ENCODE measurements around the gene CDIPT. TPM values are rescaled to one million over a fixed set of nuclear protein-coding genes. Genes with fewer than 3 reads are reported as not detected.

The CDIPT gene
- total RNA-seq, 4 donors from 2014 or later, result 35.5 to 71.8 (median 55.7) TPM

DNA sequence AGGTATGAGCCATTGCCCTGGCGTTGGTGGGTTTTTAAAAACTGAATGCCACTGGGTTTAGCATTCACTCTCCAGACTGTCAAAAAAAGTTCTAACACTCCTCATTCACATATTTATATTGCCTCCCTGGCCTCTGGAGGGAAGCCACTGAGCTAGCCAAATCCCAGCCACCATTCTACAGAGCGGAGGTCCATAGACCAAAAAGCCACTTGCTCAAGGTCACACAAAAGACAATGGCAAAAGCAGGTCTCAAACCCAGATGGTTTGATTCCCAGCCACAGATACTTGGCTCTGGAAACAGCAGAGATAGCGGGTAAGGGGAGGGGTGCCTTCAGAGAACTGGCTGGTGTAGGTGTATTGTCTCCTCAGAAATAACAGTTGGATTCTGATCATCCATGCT is 18.0 kb upstream of the CDIPT start:
- in situ Hi-C loops (cut with MboI; ENCODE audit: low sequenced_read_pairs in 4 of 4) (no loop called here), intact Hi-C loops (cut with DNase I; ENCODE audit: low total_unique reads) (no loop called here)
- DNase-seq (no peak), ATAC-seq (no peak)
- Histone ChIP-seq H3K36me3 (no peaks in the 10 kb centered on the region), H3K9me3 (no peaks in the 10 kb centered on the region), H3K4me1 (no peaks in the 10 kb centered on the region), H3K4me3 (no peak overlapping the region), H3K27me3 (peaks cover 22 to 39% (median 37%) of the 10 kb centered on the region in 3 donors), H3K27ac (no peak overlapping the region)
- TF ChIP-seq, protein P1, sequence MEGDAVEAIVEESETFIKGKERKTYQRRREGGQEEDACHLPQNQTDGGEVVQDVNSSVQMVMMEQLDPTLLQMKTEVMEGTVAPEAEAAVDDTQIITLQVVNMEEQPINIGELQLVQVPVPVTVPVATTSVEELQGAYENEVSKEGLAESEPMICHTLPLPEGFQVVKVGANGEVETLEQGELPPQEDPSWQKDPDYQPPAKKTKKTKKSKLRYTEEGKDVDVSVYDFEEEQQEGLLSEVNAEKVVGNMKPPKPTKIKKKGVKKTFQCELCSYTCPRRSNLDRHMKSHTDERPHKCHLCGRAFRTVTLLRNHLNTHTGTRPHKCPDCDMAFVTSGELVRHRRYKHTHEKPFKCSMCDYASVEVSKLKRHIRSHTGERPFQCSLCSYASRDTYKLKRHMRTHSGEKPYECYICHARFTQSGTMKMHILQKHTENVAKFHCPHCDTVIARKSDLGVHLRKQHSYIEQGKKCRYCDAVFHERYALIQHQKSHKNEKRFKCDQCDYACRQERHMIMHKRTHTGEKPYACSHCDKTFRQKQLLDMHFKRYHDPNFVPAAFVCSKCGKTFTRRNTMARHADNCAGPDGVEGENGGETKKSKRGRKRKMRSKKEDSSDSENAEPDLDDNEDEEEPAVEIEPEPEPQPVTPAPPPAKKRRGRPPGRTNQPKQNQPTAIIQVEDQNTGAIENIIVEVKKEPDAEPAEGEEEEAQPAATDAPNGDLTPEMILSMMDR (IDR thresholded peaks at IDR 0.05 in 4 of 5, conservative IDR thresholded peaks at IDR 0.05 in 1 of 5), result no peak
- no peak for TF ChIP-seq POLR2A (IDR thresholded peaks at IDR 0.05)

DNA sequence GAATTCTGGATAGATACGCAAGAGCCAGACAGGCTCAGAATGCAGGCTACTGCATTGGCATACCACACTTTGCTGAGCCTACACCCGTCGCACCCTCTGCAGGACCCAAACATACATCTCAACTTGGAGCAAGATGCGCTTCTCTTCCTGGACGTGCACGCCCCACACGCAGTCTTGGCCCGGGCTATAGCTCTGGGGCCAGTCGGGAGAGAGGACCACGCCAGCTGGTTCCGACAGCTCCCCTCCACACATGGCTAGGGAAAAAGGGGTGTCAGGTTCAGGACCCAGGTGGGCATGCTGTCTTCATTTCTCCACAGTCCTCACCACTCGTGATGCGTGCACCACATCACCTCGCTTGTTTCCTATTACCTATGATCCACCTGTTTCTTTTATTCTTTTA is 15.1 kb upstream of the CDIPT start:
- Histone ChIP-seq H3K27me3 (peaks cover 30 to 47% (median 39%) of the 10 kb centered on the region in 3 donors), H3K36me3 (no peaks in the 10 kb centered on the region), H3K4me1 (no peaks in the 10 kb centered on the region), H3K9me3 (no peaks in the 10 kb centered on the region), H3K4me3 (no peak overlapping the region), H3K27ac (no peak overlapping the region)
- TF ChIP-seq, protein P1 (IDR thresholded peaks at IDR 0.05 in 4 of 5, conservative IDR thresholded peaks at IDR 0.05 in 1 of 5), result no peak
- no peak for TF ChIP-seq POLR2A (IDR thresholded peaks at IDR 0.05)
- ATAC-seq (no peak), DNase-seq (no peak)
- in situ Hi-C loops (cut with MboI; ENCODE audit: low sequenced_read_pairs in 4 of 4), result no loop called here
- intact Hi-C loops (cut with DNase I; ENCODE audit: low total_unique reads), result no loop called here

GRCh38 chr16:29877266-29877961 is 14.4 kb upstream of the CDIPT start:
- H3K4me3 ChIP-seq, result no peak overlapping the region
- no peak for DNase-seq
- ATAC-seq, result no peak
- peaks cover 30 to 47% (median 39%) of the 10 kb centered on the region in 3 donors for H3K27me3 ChIP-seq
- in situ Hi-C loops (cut with MboI; ENCODE audit: low sequenced_read_pairs in 4 of 4), result no loop called here
- H3K4me1 ChIP-seq, result no peaks in the 10 kb centered on the region
- intact Hi-C loops (cut with DNase I; ENCODE audit: low total_unique reads), result no loop called here
- no peak for TF ChIP-seq POLR2A (IDR thresholded peaks at IDR 0.05)
- TF ChIP-seq, protein P1 (IDR thresholded peaks at IDR 0.05 in 4 of 5, conservative IDR thresholded peaks at IDR 0.05 in 1 of 5), result no peak
- no peaks in the 10 kb centered on the region for H3K9me3 ChIP-seq
- no peaks in the 10 kb centered on the region for H3K36me3 ChIP-seq
- H3K27ac ChIP-seq, result no peak overlapping the region

GRCh38 chr16:29876594-29877249 is 13.7 kb upstream of the CDIPT start:
- Histone ChIP-seq H3K36me3 (no peaks in the 10 kb centered on the region), H3K9me3 (no peaks in the 10 kb centered on the region), H3K4me3 (no peak overlapping the region), H3K27me3 (peaks cover 30 to 47% (median 39%) of the 10 kb centered on the region in 3 donors), H3K4me1 (no peaks in the 10 kb centered on the region), H3K27ac (no peak overlapping the region)
- in situ Hi-C loops (cut with MboI; ENCODE audit: low sequenced_read_pairs in 4 of 4) (no loop called here), intact Hi-C loops (cut with DNase I; ENCODE audit: low total_unique reads) (no loop called here)
- ATAC-seq, result no peak
- TF ChIP-seq POLR2A (IDR thresholded peaks at IDR 0.05), result no peak
- TF ChIP-seq, protein P1 (IDR thresholded peaks at IDR 0.05 in 4 of 5, conservative IDR thresholded peaks at IDR 0.05 in 1 of 5), result no peak
- DNase-seq, result no peak

Measured in gastrocnemius medialis (tissue), 4 donors.